Stimulated activated CD8-positive, alpha-beta memory T cell treated with anti-CD3 and anti-CD28 coated beads, Interleukin-7, amount 100 ng/mL, for 4 hours (primary cell): Measurements from ENCODE around the gene TIMP2.
"Not testable (repeated sequence)": the region's sequence is repeated elsewhere in the genome, so short reads cannot be mapped to it uniquely, and the experiment has no call there.

Source experiments
- DNase-seq, 2 donors: peaks; one replicate each; pipeline ENCODE4 v3.0.0-alpha.2; 2020; ENCODE audit warnings: low read depth in 2 of 2

The TIMP2 gene, protein sequence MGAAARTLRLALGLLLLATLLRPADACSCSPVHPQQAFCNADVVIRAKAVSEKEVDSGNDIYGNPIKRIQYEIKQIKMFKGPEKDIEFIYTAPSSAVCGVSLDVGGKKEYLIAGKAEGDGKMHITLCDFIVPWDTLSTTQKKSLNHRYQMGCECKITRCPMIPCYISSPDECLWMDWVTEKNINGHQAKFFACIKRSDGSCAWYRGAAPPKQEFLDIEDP

DNA sequence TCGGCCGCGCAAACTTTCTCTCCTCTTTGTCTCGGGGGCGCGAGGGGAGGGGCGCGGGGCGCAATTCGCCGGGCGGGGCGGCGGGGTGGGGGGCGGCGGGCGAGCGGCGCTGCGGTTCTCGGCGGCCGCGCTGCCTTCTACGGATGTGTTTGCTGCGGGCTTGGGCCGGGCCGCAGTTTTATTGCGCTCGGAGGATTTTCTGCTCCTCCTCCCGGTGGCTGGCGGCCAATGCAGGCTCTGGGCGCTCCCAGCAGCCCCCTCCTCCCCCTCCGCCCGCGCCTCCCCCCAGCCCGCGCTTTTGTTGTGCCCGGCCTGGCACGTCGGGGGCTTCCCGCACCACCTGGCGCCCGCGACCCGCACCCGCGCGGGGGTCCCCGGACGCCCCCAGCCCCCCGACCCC is at the start of gene TIMP2:
TIMP2 (minus strand) TSS at position 154 of the 400 bp plus-strand sequence. CDS start 299 bp downstream, outside the sequence.
- peak; percentile 22 to 57 for DNase-seq

DNA sequence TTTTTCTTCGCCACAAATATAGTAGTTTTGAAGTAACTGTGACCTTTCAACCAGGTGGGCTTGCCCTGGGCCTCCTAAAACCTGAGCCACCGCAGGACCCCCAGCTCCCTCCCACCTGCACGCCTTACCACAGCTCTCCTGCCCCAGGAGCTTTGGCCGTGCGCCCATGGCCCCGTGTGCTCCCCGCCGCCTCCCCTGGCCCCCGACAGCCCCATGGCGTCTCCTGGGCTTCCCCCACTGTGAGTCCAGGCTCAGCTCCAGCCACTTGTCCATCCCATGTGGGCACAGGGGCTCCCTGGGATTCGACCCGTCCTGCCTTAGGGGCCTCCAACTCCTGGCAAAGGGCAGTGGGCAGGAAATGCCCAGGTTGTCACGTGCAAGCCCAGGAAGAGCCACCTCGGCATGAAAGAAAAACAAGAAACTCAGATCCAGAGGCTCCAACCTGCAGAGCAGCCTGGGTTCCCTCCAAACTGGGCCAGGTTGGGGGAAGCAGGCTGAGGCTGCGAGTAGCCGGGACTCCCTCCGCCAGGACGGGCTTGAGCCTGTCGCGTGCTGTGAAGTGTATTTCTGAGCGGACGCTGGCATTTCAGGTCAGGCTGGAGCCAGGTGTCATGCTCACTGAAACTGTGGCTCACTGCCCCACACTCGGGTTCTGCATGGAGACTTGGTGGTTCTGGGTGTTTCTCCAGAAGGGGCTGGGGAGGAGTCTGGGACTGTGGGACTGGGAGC is 48.8 kb upstream of the TIMP2 start:
- no peak for DNase-seq

DNA sequence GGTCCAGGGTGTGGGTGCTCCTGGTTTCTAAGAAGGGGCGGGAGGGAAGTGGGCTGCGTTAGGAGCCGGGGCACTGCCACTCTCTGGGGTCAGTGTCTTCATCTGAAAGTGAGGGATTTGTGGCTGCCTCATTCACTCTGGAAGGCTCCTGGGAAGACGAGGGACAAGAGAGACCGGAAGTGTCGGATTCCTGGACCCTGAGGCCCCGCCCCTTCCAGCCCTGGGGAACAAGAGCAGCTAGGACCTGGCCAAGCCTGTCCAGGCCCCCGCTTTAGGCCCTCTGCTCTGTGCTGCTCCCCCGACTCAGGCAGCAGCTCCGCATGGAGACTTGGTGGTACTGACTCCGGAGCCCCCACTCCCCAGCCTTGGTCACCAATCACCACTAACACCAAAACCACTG is 48.0 kb upstream of the TIMP2 start:
- DNase-seq: no peak

DNA sequence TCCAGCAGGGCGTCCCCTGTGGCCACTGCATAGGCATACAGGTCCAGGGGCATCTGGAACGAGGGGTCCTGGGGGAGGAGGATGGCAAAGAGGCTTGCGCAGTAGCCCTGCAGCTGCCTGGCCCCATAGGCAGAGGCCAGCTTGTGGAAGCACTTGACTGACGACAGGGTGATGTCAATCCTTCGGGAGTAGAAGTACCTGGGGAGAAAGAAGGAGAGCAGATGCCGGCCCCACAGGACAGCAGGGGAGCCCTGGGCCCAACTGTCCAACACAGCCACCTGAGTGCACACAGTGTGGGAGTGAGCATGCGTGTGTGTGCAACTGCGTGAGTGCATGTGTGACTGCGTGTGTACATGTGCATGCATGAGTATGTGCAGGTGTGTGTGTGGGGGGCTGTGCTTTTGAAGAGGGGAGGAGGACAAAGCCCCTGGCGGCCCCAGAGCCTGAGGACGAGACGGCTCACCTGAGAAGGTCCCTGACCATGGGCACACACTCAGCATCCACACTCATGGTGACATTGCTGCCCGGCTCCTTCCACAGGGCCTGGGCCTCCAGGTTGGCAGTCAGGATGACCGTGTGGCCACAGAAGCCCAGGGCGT is 47.4 kb upstream of the TIMP2 start:
- no peak for DNase-seq

DNA sequence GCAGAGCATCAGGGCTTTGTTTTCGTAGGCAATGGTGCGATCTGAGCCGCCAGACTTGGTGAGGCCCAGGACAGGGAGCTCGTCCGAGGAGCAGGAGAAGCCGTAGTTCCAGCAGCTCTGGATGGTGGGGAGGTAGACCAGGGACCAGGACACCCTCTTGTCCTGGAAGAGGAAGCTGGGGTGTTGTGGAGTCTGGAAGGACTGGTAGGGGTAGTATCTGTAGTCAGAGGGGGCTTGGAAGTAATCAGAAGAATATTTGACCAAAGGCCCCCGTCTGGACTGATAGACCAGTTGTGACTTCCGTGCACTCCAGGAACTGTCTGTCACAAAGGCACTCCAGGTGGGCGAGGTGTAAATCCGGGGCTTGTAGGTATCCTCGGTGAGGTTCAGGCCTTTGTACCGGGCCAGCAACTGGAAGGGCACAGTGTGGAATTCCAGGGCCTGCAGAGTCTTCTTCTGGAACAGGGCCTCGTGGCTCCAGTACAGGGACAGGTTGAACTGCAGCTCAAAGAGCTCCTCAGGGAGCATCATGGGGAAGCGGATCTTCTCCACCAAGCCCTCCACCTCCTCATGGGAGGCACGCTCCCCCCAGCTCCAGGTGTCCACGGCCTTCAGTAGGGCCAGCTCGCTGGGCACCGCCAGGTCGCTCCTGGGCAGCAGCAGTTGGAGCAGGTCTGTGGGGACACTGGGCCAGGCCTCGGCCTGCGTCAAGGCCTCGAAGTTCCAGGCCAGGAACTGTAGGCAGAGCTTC is 46.7 kb upstream of the TIMP2 start:
- no peak for DNase-seq

DNA sequence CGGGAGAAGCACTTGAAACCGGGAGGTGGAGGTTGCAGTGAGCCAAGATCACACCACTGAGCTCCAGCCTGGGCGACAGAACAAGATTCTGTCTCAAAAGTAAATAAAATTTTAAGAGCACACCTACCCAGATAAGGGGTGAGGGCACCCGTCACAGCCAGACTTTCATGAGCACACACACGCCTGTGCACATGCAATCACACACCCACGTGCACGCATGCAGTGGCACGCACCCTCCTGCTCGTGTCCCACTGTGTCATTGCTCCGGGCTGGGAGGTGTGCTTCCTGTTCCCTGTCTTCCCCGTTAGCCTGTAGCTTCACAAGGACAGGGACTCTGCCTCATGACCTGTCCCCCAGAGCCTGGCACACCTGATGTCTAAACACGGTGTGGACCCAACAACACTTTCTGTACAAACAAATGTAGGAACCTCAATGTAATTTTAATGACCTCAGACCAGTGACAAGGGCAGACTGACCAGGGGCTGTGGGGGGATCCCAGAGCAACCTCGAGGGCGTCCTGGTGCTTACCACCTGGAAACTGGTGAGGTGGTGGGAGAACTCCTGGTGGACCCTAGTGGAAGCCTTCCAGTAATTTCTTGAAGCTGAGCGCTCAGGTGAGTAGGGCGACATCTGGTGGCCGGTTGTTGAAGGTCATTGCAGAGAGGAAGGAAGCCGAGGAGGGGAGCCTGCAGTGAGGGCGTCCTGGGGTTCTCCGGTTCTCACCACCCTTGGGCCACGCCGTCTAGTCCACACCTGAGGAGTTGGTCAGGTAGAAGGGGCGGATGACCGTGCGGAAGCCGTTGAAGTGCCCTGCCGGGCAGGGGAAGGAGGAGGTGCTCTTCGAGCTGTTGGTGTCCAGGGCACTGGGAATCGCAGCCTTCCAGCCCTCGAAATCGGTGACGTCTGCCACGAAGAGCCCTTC is 45.9 kb upstream of the TIMP2 start:
- peak; percentile 56 to 60 for DNase-seq

DNA sequence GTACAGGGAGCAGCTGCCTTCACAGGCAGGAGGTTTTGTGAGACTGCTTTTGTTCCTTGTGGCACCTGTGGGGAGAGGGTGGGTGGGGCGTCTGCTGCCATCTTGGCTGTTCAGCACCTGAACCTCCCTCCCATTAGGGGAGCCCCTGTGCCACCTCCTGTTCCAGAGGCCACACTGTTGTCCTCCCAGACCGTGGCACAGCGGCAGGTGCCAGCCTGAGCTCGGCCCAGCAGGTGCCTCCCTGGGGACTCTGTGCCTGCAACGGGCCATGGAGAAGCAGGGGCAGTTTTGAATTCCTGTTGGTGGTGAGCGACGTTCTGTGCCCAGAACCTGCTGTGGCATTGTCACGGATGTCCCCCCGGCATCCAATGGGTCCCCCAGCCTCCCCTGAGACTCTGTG is 44.7 kb upstream of the TIMP2 start:
- DNase-seq: no peak

DNA sequence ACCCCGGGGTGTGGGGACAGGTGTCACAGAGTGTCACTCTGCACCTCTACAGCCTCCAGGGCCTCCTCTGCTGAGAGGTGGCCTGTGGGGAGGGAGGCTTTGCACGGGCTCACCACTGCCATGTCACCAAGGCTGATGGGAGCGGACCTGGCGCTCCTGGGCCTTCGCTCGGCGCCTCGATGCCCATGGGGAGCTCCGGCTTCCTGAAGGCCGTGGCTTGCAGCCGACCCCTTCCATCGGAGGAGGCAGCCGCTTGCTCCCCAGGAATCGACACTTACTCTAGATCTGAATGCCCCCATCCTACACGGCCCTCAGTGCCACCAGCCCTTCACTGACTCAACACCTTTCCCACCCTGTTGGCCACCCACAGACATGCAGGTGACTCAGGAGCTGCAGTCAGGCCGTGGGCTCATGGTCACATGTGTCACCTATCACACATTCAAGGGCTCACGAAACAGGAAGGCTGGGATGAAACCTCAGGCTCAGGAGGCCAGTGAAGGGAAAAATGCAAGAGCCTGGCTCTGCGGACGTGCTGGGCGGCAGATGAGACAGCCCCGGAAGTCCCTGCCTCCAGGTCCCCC is 42.7 kb upstream of the TIMP2 start:
- DNase-seq: no peak

DNA sequence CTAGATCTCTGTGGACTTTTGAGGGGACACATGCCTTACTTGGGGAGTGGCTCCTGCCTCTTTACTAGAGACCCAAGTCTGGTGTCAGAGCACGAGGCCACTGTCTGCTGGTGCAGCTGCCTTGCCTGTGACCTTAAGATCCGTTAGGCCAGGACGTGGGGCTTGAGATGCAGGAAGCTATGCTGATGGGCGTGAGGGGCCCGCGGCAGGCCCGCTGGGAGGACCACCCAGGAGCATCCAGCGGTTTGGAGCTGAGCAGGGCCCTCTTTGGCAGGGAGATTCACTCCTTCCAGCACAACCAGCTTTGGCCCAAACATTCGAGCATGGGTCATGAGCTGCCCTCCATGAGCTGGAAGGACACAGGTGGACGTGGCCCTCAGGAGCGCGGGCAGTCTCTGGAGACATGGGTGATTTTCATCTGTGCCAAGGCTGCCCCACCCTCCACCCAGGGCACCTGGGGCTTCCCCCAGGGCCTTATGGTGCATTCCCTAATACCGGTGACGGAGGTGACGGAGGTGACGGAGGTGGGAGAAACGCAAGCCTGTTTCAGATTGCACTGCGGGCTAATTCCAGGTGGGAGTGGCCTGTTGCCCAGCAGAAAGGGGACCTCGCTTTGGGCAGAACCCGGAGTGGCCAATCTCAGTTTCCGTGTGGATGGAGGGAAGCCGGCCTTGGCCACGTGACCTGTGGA is 41.9 kb upstream of the TIMP2 start:
- no peak for DNase-seq

DNA sequence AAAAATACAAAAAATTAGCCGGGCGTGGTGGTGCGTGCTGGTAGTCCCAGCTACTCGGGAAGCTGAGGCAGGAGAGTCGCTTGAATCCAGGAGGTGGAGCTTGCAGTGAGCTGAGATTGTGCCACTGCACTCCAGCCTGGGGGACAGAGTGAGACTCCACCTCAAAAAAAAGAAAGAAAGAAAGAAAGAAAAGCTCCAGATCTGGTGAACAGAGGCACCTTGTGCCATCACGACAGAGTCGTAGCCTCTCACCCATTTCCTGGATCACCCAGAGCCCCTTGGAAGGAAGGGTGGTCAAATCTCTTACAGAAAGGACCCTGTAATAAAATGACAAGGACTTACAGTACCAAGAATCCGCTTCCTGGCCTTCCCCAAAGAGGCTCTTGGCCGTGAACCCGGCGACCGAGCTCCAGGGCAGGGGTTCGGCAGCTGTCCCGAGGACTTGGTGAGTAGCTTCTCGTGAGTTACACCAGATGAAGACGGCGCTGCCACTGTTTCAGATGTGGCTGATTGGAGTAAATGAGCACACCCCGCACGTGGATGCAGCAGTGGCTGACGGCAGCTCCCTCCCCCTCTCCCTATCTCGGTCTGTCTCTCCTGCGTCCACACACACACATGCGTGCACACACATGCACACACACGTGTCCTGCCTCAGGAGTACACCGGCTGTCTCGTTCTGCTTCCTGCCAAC is 41.1 kb upstream of the TIMP2 start:
- DNase-seq: no peak

DNA sequence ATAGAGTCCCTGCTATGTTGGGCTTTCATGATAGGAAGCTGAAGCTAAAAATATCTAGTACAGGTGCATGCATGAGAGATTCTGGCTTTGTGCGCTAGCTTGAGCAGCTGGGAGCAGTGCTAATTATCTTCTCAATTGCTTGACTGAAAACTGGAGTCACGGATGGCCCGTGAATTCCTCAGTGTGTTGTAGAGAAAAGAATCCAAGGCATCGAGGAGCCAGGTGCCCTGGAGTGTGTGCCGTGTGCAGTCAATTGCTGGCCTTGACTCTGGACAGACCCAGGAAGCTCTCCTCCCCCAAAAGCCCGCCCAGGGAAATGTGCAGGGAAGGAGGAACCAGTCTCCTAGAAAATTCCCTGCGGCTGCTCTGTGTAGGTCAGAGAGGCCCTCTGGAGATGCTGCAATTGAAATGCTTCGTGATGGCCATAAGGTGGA is 40.3 kb upstream of the TIMP2 start:
- no peak for DNase-seq

DNA sequence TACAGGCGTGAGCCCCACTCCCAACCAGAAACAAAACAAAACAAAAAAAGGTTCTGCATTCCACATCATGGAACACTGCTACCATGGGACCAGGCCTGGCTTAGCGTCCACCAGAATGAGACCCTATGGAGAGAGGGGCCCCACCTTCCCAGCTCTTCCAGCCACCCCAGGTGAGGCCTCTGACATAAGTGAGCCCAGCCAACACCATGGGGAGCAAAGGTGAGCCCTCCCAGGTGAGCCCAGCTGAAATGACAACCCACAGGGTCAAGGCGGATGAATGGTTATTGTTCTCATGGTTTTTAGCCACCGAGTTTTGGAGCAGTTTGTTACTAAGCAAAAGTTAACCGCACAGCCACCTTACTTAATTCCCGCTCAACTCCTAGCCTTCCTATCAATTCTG is 38.2 kb upstream of the TIMP2 start:
- DNase-seq: no peak

DNA sequence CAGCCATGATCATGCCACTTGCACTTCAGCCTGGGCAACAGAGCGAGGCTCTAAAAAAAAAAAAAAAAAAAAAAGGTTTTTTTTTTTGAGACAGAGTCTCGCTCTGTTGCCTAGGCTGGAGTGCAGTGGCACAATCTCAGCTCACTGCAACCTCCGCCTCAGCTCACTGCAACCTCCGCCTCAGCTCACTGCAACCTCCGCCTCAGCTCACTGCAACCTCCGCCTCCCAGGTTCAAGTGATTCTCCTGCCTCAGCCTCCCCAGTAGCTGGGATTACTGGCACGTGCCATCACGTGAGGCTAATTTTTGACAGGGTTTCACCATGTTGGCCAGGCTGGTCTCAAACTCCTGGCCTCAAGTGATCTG is 37.8 kb upstream of the TIMP2 start:
- not testable (repeated sequence) for DNase-seq

DNA sequence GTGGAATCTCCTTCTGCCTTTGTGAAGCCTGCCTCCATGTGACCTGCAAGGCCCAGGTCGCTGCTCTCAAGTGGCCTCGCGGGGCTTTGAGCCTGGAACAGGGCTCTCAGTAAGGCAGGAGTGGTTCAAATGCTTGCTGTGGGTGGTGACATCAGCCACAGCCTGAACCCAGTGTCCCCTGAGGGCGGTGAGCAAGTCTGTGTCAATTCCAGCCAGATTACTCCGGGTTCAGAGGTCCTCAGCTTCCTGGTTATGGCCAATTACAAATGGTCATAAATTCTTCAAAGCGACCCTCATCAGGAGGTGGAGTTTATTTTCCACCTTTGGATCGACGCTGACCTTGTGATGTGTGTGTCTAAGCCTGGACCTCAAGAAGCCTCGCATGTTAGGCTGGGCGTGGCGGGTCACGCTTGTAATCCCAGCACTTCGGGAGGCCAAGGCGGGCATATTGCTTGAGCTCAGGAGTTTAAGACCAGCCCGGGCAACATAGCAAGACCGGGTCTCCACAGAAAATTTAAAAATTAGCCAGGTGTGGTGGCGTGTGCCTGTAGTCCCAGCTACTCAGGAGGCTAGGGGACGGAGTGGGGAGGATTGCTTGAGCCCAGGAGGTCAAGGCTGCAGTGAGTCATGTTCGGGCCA is 37.3 kb upstream of the TIMP2 start:
- DNase-seq: no peak

DNA sequence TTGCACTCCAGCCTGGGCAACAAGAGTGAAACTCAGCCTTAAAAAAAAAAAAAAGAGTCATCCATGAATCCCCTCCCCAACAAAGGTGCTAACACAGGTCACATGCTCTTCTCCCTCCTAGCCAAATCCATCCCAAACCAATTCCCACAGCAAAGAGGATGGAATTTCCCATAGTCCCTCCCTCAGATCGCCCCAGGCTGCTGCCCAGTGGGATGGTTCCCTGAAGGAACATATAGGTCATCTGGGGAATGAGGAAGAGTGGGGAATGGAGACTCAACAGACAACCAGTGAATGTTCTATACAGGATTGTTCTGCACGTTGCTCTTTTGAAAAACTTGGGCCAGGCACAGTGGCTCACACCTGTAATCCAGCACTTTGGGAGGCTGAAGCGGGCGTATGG is 36.4 kb upstream of the TIMP2 start:
- DNase-seq: no peak

DNA sequence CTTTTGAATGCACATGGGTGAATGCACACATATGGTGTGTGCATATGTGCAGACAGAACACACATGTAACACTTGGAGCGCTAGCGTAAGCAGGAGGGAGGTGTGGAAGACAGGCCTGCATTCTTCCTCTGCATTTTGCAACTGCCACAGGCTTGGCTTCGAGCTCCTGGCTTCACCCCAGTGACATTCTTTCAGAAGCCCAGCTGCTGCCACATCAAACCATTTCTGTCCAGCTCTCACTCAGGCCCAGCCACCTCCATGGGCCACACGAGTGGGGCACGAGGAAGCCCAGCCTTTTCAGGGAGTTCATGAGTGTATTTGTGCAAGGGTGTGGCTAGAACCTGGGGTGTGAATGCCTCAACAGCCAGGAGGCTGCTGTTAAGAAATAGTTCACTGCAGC is 35.7 kb upstream of the TIMP2 start:
- DNase-seq: no peak

DNA sequence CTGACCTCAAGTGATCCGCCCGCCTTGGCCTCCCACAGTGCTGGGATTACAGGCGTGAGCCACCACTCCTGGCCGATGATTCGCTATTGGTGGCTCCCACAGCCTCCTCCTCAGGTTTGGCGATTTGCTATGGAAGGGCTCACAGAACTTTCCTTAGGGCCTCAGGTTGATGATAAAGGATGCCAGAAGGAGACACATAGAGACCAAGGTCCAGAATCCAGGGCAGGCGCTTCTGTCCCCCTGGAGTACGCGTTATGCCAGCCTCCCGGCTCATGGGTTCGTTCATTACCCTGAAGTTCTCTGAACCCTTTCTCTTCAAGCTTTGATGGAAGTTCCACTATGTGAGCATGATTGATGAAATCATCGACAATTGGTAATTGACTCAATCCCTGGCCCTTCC is 34.6 kb upstream of the TIMP2 start:
- DNase-seq: no peak

DNA sequence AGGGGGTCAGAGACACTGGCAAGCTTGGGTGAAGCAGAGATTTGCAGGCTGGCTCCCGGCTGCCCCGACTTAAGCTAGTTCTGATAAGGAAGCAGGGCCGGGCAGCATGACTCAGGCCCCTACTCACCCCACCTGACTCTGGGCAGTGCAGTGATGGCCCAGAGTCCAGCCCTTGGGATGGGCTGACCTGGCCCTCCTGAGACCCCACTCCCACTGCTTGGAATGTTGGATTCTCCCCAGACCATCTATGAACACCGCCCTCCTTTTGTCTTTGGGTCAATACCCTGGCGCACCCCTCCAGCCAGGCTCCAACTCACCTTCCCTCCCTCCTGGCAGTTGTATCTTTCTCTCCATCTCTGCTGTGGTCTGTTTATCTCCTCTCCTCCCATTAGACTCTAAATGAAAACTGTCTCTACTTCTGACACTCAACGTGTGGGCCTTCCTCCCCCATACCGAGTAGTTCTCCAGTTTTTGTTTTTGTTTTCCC is 33.5 kb upstream of the TIMP2 start:
- no peak for DNase-seq

DNA sequence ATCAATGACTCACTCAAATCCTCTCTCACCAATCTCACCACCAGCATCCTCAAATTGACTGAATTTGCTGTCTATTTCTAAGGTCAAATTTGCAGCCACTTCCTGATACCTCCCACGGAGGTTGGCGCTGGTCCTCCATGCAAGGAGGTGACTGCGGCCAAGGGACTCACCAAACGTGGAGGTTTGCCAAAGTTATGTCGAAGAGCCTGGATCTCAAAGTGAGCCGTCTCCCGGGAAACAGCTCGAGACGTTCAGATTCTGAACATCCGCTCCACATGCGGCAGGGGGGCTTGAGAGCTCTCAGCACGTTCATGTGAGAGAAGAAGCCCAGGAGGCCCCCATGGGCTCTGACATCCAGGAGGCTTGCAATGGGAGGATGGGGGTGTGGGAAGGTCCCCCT is 31.9 kb upstream of the TIMP2 start:
- no peak for DNase-seq
